ENCODE data around the gene MEX3A.
"Not testable (repeated sequence)": the region's sequence is repeated elsewhere in the genome, so short reads cannot be mapped to it uniquely, and the experiment has no call there.

MEX3A gene

GRCh38 chr1:156122519-156123355 lies 40.5 kb upstream of the MEX3A start:
- DNase-seq = peak; percentile 90

GRCh38 chr1:156122086-156122485 lies 39.8 kb upstream of the MEX3A start:
- DNase-seq = no peak
- peak overlapping the region; percentile 100 for H3K27ac ChIP-seq
- TF ChIP-seq, protein P1, sequence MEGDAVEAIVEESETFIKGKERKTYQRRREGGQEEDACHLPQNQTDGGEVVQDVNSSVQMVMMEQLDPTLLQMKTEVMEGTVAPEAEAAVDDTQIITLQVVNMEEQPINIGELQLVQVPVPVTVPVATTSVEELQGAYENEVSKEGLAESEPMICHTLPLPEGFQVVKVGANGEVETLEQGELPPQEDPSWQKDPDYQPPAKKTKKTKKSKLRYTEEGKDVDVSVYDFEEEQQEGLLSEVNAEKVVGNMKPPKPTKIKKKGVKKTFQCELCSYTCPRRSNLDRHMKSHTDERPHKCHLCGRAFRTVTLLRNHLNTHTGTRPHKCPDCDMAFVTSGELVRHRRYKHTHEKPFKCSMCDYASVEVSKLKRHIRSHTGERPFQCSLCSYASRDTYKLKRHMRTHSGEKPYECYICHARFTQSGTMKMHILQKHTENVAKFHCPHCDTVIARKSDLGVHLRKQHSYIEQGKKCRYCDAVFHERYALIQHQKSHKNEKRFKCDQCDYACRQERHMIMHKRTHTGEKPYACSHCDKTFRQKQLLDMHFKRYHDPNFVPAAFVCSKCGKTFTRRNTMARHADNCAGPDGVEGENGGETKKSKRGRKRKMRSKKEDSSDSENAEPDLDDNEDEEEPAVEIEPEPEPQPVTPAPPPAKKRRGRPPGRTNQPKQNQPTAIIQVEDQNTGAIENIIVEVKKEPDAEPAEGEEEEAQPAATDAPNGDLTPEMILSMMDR (IDR thresholded peaks at IDR 0.05; ENCODE audit: low read depth, low read length, missing control alignments) = no peak
- no peaks in the 10 kb centered on the region for H3K27me3 ChIP-seq (replicated peaks)
- H3K36me3 ChIP-seq (replicated peaks) = peaks cover 13% of the 10 kb centered on the region
- no peak overlapping the region for H3K4me3 ChIP-seq (ENCODE audit: low read depth, low read length)
- in situ Hi-C loops (cut with HindIII; ENCODE audit: low pct_ligation_motif_present, low sequenced_read_pairs) = no loop called here

More at GRCh38 chr1:156122519-156123355, 40.5 kb upstream of the MEX3A start:
- Histone ChIP-seq H3K27me3 (replicated peaks) (no peaks in the 10 kb centered on the region), H3K27ac (peak overlapping the region; percentile 100), H3K36me3 (replicated peaks) (peaks cover 13% of the 10 kb centered on the region), H3K4me3 (ENCODE audit: low read depth, low read length) (peak overlapping the region; percentile 40)
- in situ Hi-C loops (cut with HindIII; ENCODE audit: low pct_ligation_motif_present, low sequenced_read_pairs) = no loop called here
- TF ChIP-seq, protein P1 (IDR thresholded peaks at IDR 0.05; ENCODE audit: low read depth, low read length, missing control alignments) = no peak

GRCh38 chr1:156121457-156121856 lies 39.2 kb upstream of the MEX3A start:
- H3K27ac ChIP-seq = peak overlapping the region; percentile 100
- in situ Hi-C loops (cut with HindIII; ENCODE audit: low pct_ligation_motif_present, low sequenced_read_pairs) = no loop called here
- TF ChIP-seq, protein P1 (IDR thresholded peaks at IDR 0.05; ENCODE audit: low read depth, low read length, missing control alignments) = no peak
- DNase-seq = no peak
- peaks cover 10% of the 10 kb centered on the region for H3K36me3 ChIP-seq (replicated peaks)
- no peak overlapping the region for H3K4me3 ChIP-seq (ENCODE audit: low read depth, low read length)
- no peaks in the 10 kb centered on the region for H3K27me3 ChIP-seq (replicated peaks)

- in situ Hi-C loops (cut with HindIII; ENCODE audit: low pct_ligation_motif_present, low sequenced_read_pairs); DNase-seq; H3K27me3 ChIP-seq (replicated peaks); H3K4me3 ChIP-seq (ENCODE audit: low read depth, low read length); H3K27ac ChIP-seq: not testable (repeated sequence)
- H3K36me3 ChIP-seq (replicated peaks) = peaks cover 10% of the 10 kb centered on the region
These were observed 38.7 kb upstream of the MEX3A start for GRCh38 chr1:156121005-156121404.

GRCh38 chr1:156120318-156120717 lies 38.1 kb upstream of the MEX3A start:
- Histone ChIP-seq H3K36me3 (replicated peaks) (peaks cover 10% of the 10 kb centered on the region), H3K27me3 (replicated peaks) (no peaks in the 10 kb centered on the region), H3K4me3 (ENCODE audit: low read depth, low read length) (peak overlapping the region; percentile 9), H3K27ac (peak overlapping the region; percentile 74)
- TF ChIP-seq, protein P1 (IDR thresholded peaks at IDR 0.05; ENCODE audit: low read depth, low read length, missing control alignments) = no peak
- in situ Hi-C loops (cut with HindIII; ENCODE audit: low pct_ligation_motif_present, low sequenced_read_pairs) = no loop called here
- DNase-seq = no peak

- peak; percentile 78 for DNase-seq
- H3K27me3 ChIP-seq (replicated peaks) = no peaks in the 10 kb centered on the region
- TF ChIP-seq, protein P1 (IDR thresholded peaks at IDR 0.05; ENCODE audit: low read depth, low read length, missing control alignments) = no peak
- H3K36me3 ChIP-seq (replicated peaks) = peaks cover 15% of the 10 kb centered on the region
- H3K4me3 ChIP-seq (ENCODE audit: low read depth, low read length) = peak overlapping the region; percentile 26
- H3K27ac ChIP-seq = peak overlapping the region; percentile 74
- in situ Hi-C loops (cut with HindIII; ENCODE audit: low pct_ligation_motif_present, low sequenced_read_pairs) = no loop called here
These were observed 37.4 kb upstream of the MEX3A start for GRCh38 chr1:156119503-156120209.
